T47D (cell line): ENCODE data around the gene SOCS1.

Experiments used
- DNase-seq, 2 experiments: peaks; one replicate each; pipeline versions ENCODE4 v3.0.0 to v3.0.0-alpha.2; 2011 to 2012; ENCODE audit warnings: low read depth in 1 of 2, low spot score in 1 of 2
- JUND ChIP-seq: IDR thresholded peaks from 2 replicates; pipeline ENCODE4 v1.6.1; 2012; ENCODE audit warnings: low read depth
- in situ Hi-C: cut with HindIII; loops from 2 replicates; pipeline ENCODE4 v1.10.0; 2016; ENCODE audit warnings: low sequenced_read_pairs, low pct_unique_long_range_greater_than_20kb

Gene SOCS1

DNA sequence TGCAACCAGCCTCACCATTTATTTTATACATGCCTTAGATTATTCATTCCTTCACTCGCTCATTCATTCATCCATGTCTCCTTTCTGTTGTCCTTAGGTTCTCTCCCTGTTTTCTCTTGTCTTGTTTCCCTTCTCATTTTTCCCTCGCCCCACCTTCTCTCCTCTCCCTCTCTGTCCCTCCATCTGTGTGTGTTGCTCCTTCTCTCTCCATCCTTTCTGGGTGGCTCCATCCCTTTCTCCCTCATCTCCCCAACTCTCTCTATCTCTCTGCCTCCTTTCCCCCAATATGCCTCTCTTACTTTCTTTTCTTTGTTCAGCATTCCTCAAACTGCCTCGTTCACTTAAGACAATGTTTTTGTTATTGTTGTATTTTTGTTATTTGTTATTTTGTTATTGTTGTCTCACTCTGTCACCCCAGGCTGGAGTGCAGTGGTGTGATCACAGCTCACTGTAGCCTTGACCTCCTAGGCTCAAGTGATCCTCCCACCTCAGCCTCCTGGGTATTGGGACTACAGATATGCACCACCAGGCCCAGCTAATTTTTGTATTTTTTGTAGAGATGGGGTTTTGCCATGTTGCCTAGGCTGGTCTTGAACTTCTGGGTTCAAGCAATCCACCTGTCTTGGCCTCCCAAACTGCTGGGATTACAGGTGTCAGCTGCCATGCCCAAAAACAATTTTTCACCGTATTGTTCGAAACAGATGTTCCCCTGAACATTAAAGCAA is 14.4 kb downstream of the SOCS1 start:
- in situ Hi-C loops, result no loop called here
- no peak for DNase-seq
- TF ChIP-seq JUND, result no peak

DNA sequence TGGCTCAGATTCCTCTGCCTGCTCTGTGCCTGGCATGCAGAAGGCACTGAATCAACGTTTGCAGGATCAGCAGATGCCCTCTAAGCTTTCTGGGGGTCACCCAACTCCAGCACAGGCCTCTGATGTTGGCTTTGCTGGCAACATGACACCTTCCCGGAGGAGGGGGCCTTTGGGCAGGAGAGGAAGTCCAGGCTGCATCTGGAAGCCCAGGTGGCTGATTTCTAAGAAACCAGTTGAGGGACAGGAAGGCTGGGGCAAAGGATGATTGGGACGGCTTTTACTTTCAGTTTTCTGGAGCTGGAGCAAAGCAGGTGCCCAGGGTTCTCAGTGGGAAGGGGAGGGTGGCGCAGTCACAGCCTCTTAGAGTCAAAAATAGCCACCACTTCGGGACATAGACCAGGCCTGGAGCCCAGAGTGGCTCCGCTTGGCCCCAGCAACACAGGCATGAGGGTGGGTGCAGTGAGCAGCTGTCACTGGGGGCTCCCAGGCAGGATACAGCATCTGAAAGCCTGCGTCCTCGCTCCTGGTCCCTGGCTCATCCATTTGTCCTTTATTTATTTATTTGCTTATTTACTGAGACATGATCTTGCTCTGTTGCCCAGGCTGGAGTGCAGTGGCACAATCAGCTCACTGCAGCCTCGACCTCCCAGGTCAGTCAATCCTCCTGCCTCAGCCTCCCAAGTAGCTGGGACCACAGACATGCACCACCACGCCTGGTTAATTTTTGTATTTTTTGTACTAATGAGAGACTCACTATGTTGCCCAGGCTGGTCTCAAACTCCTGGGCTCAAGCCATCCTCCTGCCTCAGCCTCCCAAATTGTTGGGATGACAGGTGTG is 15.1 kb downstream of the SOCS1 start:
- in situ Hi-C loops, result no loop called here
- no peak for DNase-seq

DNA sequence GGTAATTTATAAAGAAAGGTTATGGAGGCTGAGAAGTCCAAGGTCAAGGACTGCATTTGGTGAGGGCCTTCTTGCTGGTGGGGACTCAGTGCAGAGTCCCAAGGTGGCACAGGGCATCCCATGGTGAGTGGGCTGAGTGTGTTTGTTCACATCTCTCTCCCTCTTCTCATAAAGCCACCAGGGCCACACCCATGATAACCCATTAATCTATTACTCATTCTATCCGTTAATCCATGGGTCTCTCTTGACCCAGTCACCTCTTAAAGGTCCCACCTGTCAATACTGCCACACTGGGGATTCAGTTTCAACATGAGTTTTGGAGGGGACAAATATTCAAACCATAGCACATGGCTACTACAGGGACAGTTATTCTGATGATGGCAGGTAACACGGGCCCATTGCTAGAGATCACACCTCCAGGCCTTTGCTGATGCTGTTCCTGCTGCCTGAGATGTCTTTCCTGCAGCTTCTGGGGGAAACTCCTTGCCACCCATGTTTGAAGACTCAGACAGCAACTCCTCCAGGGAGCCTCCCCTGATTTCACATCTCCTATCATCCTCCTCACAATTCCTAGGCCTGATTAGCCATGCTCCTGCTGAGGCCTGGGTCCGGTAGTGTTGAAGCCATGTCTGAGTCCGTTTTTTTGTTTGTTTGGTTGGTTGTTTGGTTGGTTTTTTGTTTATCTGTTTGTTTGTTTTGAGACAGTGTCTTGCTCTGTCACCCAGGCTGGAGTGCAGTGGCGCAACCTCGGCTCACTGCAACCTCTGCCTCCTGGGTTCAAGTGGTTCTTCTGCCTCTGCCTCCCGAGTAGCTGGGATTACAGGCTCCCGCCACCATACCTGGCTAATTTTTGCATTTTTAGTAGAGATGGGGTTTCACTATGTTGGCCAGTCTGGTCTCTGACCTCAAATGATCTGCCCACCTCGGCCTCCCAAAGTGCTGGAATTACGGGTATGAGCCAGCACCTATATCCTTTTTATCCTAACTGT is 16.1 kb downstream of the SOCS1 start:
- in situ Hi-C loops, result no loop called here
- no peak for TF ChIP-seq JUND
- no peak for DNase-seq

More for the DNA sequence above, 15.1 kb downstream of the SOCS1 start:
- no peak for TF ChIP-seq JUND

DNA sequence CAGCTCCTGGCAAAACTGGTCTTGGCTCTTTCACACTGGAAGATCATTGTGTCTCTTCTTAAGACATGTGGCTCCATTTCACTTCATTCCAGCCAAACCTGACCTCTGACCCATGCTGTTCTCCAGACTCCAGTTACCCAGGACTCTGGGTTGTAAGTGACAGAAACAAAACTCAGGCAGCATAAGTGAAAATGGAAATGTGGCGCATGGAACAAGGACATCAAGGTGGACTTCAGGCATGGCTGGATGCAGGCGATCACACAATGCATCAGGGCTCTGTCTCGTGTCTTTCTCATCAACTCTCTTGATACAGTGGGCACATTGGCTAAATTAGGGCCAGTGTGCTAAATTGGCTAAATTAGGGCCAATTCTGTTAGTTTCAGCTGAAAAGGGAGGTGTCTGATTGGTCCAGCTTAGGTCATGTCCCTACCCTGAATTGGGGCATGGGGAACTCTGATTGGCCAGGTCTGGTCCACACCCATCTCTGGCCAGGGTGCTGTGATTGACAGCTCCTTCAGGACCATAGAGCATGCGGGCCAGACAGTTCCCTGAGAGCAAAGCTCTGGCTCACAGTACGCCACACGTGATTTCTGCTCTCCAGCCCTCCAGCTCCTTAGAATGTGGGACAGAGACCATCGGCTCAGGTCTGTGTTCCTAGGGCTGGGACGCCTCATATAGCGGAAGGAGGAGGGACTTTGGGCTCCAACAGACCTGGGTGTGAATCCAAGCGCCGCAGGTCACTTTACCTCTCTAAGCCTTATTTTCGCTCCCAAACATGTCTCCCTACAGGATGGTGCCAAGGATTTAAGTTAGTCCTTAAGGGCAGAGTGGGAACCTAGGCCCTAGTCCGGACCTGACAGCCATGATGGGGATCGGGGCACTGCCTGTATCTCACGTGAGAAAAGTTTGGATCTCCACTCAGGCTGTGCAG is 17.5 kb downstream of the SOCS1 start:
- in situ Hi-C loops, result no loop called here
- no peak for TF ChIP-seq JUND
- DNase-seq, result no peak

DNA sequence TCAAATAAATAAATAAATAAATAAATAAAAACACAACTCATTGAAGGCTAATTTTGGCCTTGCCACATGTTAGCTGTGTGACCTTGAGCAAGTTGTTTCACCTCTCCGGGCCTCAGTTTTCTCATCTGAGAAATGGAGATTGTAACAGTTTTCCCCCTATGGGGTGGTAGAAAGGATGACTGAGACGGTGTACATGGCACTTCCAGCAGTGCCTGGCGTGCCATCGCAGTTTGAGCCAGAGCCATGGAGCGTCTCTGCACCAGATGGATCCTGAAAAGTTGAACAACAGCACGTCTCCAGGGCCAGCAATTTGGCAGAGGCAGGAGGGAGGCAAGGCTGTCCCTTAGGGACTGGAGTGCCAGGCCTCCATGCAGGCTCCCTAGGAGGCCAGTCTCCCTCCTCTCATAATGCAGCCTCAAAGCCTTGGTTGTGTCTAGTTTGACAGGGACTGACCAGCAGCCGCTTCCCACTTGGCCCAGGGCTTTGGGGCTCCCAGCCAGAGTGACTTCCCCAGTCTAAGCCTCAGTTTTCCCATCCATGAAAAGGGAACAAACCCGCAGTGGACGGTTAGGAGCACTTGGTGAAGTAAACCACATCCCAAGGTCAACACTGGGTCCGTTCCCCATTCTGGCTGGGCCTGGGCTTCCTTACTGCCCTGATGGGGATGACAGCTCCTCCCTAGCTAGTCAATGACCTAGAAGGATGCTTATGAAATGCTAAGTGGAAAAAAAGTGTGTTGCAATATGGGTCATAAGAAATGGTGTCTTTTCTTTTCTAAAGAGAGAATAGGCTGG is 19.3 kb downstream of the SOCS1 start:
- DNase-seq, result no peak
- in situ Hi-C loops, result no loop called here
- no peak for TF ChIP-seq JUND

DNA sequence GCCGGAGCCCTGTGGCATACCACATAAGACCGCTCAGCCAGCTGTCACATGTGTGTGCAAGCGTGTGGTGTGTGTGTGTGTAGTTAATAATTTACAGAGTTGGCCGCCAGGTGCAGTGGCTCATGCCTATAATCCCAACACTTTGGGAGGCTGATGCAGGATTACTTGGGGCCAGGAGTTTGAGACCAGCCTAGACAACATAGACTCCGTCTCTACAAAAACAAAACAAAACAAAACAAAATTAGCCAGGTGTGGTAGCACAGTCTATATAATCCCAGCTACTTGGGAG is 20.4 kb downstream of the SOCS1 start:
- no peak for DNase-seq
- no peak for TF ChIP-seq JUND
- in situ Hi-C loops, result no loop called here

DNA sequence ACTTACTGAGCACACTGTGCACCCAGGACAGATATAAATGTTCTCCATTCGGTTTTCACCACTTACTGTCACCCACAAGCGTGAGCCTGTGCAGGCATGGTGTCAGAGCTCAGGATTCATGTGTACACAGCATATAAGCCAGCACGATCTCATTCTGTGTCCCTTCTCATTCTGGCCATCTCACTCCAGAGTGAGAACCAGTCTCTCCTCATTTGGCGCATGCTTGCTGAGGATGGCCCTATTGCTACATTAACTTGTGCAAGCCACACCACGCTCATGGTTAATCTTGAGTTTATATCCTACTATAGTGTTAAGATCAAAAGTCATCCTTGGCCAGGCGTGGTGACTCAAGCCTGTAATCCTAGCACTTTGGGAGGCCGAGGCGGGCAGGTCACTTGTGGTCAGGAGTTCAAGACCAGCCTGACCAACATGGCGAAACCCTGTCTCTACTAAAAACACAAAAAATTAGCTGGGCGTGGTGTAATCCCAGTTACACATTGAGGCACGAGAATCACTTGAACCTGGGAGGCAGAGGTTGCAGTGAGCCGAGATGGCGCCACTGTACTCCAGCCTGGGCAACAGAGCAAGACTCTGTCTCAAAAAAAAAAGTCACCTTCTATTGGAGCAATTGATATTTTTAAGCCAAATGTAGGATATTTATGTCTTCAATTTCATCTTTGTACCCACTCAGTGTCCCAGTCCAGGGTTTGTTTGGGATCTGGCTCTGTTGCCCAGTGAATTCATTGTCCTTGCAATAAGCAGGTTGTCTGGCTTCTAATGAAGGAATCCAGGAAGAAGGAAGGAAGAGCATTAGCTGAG is 20.9 kb downstream of the SOCS1 start:
- in situ Hi-C loops, result no loop called here
- no peak for TF ChIP-seq JUND
- no peak for DNase-seq

DNA sequence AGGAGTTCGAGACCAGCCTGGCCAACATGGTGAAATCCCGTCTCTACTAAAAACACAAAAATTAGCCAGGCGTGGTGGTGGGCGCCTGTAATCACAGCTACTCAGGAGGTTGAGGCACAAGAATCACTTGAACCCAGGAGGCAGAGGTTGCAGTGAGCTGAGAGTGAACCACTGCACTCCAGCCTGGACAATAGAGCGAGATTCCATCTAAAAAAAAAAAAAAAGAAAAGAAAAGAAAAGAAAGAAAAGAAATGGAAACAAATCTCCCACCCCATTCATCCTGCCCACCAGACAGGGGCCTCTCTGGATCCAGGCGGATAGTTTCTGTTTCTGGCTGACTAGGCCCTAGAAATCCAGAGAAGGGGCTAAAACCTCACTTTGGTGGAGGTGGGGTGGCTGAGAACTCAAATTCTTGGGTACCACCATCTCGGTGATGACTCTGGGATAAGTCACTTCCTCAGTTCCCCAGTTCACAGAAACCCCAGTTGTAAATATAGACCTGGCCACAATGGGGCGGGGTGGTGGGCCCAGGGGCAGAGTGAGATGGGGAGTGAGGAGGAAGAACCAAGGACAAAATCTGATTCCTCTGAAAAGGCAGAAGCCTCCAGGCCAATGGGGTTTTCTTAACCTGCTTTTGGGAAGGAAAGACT is 22.2 kb downstream of the SOCS1 start:
- DNase-seq, result no peak
- no peak for TF ChIP-seq JUND
- in situ Hi-C loops, result no loop called here

DNA sequence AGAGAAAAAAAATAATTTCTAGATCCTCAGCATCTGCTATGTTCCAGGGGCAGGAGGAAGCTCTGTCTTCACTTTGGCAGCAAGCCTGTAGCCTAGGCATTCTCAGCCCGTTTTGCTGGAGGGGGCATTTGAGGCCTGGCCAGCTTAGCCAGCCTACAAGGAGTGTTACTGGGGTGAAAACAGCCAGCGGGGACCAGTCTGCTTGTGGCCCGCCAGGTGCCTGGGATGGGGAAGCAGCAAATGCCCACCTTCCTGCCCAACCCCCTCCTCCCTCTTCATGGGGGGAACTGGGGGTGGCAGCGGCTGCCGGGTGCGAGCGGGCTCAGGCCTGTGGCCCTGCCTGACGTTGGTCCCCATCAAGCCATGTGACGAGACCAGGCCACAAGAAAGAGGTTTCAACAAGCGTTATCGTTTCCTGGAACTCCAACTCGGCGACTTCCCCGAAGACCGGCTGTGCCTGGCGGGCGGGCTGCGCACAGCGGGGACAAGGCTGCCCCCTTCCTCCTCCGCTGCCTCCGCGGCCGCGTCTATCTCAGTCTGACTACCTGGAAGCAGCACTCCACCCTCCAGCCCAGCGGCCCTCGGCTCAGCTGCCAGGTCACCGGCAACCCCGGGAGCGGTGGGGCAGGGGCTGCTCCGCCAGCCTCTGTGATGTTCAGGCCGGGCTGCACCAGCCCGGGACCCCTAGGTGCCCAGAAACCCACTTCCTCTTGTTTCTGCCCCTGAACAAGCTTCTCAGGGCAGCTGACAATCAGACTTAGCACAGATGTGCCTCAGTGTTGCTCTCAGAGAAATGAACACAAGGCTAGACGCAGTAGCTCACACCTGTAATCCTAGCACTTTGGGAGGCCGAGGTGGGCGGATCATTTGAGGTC is 22.9 kb downstream of the SOCS1 start:
- no peak for TF ChIP-seq JUND
- DNase-seq, result no peak
- in situ Hi-C loops, result no loop called here
